Astrocyte of the cerebellum (primary cell): Measurements from ENCODE around the gene LSM10.

Source experiments
- DNase-seq: peaks from one replicate; pipeline ENCODE4 v3.0.0-alpha.2; 2011; ENCODE audit warnings: low read depth
- H3K4me3 ChIP-seq: 2 replicates; pipeline ENCODE4 v1.5.1; 2011; ENCODE audit warnings: mild to moderate bottlenecking, low read depth, low read length, moderate library complexity
- in situ Hi-C: cut with HindIII; loops from 2 replicates; pipeline ENCODE4 v1.10.0; 2017; ENCODE audit warnings: low sequenced_read_pairs
- TF ChIP-seq, protein P1 (sequence below): IDR thresholded peaks from 2 replicates; pipeline ENCODE4 v1.5.1; 2012; ENCODE audit warnings: low read length, low read depth, moderate library complexity, mild to moderate bottlenecking; ENCODE audit errors: missing control alignments

The LSM10 gene

DNA sequence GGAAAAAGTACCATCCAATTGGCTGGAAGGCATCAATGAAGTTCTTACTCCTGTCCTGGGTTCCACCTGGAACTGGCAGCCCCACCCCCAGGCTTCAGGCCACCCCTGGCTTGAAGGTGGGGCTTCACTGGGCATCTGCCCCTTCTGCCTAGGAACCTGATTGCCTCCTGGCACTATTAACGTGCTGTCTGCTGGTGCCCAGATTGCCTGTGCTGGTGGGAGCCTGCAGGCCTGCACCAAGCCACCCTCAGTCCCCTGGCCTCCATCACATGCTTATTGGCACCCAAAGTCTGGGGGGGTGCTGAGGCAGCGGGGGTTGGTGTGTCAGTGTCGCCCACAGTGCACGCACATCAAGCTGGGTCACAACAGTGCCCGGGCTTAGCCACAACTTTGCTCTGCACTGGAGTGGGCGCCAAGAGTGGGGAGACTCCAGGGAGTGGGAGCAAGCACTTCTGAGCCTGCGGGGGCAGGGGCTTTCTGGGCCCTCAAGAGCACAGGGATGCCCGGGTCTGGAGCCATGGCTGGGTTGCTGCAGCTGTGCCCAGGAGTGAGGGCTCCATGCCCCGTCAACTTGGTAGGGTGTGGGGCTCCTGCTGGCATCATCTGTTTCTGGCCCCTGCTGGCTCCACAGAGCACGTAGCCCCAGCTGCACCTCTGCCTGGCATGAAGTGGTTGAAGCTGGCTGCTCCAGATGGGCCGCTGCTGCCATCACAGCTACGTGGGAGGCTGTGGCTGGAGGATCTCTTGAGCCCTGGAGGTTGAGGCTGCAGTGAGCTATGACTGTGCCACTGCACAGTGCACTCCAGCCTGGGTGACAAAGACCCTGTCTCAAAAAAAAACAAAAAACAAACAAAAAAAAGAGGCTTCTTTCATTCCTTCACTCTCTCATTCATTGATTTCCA lies 4.1 kb upstream of the LSM10 start:
- TF ChIP-seq, protein P1, sequence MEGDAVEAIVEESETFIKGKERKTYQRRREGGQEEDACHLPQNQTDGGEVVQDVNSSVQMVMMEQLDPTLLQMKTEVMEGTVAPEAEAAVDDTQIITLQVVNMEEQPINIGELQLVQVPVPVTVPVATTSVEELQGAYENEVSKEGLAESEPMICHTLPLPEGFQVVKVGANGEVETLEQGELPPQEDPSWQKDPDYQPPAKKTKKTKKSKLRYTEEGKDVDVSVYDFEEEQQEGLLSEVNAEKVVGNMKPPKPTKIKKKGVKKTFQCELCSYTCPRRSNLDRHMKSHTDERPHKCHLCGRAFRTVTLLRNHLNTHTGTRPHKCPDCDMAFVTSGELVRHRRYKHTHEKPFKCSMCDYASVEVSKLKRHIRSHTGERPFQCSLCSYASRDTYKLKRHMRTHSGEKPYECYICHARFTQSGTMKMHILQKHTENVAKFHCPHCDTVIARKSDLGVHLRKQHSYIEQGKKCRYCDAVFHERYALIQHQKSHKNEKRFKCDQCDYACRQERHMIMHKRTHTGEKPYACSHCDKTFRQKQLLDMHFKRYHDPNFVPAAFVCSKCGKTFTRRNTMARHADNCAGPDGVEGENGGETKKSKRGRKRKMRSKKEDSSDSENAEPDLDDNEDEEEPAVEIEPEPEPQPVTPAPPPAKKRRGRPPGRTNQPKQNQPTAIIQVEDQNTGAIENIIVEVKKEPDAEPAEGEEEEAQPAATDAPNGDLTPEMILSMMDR: no peak
- no peak overlapping the region for H3K4me3 ChIP-seq
- in situ Hi-C loops: no loop called here
- no peak for DNase-seq

DNA sequence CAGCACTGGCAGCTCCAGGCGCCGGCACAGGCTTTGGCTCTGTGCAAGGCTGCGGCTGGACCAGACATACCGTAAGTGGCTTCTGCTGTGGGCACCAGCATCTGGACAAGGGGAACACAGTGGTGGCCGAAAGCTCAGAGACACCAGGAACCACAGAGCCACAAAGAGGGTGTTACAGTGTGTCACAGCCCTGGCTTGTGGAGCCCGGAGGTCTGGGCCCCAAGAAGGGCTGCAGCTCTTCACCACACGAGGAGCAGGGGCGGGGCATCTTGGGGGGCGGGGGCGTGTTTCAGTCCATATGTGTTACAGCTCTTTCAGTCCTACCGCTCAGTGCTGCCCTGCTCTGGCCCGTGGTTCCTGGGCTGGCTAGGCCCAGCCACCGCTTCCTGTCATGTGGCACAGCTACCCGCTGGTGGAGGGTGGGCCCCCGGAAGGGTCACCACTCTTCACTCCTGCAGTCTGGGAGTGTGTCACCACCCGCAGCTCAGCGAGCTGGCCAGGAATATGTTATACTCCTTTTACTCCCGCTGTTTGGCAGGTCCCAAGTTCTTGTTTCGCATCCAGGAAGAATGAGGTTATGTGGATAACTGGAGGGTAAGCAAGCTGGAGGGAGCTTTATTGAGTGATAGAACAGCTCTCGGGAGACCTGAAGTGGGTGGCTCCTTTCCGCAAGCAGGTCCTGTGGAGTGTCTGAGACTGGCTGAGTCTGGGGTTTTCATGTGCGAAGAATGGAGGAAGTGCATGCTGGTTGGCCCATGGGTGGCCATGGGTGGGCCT lies 3.3 kb upstream of the LSM10 start:
- H3K4me3 ChIP-seq: no peak overlapping the region
- no peak for DNase-seq

DNA sequence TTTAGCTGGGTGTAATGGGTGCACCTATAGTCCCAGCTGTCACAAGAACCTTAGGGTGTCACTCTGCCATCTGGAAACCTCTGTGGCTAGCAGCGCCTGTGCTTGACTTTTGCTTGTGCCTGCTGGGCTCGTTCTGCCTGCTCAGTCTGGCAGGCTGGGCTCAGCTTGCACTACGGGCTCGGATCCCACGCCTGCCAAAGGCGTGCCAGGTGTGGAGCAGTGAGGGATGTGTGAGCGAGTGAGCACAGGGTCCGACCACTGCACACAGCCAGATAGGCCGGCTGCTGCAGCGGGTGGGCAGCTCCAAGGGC lies 2.8 kb upstream of the LSM10 start:
- TF ChIP-seq, protein P1: no peak
- DNase-seq: no peak
- no peak overlapping the region for H3K4me3 ChIP-seq
- in situ Hi-C loops: no loop called here

More for the DNA sequence above, 3.3 kb upstream of the LSM10 start:
- TF ChIP-seq, protein P1: no peak
- in situ Hi-C loops: no loop called here

GRCh38 chr1:36398370-36398977 lies 766 bp upstream of the LSM10 start:
- TF ChIP-seq, protein P1: no peak
- in situ Hi-C loops: no loop called here
- DNase-seq: no peak
- no peak overlapping the region for H3K4me3 ChIP-seq

GRCh38 chr1:36397083-36397377 lies 678 bp downstream of the LSM10 start:
- DNase-seq: no peak
- in situ Hi-C loops: no loop called here
- H3K4me3 ChIP-seq: peak overlapping the region; percentile 89
- TF ChIP-seq, protein P1: no peak

DNA sequence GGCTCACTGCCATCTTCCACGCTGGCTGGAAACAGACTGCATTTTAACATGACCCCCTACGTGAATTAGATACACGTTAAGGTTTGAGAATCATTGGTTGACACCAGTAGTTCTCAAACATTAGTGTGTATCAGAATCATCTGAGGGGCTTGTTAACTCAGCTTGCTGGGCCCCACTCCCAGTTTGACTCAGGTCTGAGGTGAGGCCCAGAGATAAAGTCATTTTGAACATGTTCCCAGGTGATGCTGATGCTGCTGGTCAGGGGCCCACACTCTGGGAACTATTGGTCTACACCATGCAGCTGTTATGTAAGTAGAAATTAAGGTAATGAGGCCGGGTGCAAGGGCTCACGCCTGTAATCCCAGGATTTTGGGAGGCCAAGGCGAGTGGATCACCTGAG lies 1.3 kb downstream of the LSM10 start:
- in situ Hi-C loops: no loop called here
- H3K4me3 ChIP-seq: no peak overlapping the region
- TF ChIP-seq, protein P1: no peak
- no peak for DNase-seq
